PFSK-1 (cell line): ENCODE measurements around the gene NHSL2.

Experiments
- FOXP2 ChIP-seq: optimal IDR thresholded peaks from 2 replicates; pipeline ENCODE3; 2011; ENCODE audit warnings: borderline replicate concordance, control low read depth, inconsistent platforms; ENCODE audit not compliant: insufficient read depth; ENCODE audit errors: extremely low read length, extremely low read depth
- POLR2AphosphoS5 ChIP-seq: IDR thresholded peaks from 2 replicates; pipeline ENCODE4 v1.6.1; 2012; ENCODE audit warnings: low read depth, mild to moderate bottlenecking, control low read depth, low read length, moderate library complexity
- SIN3A ChIP-seq: IDR thresholded peaks from 2 replicates; pipeline ENCODE4 v1.6.1; 2012; ENCODE audit warnings: mild to moderate bottlenecking, low read length, moderate library complexity, borderline replicate concordance; ENCODE audit not compliant: insufficient read depth
- TAF1 ChIP-seq: IDR thresholded peaks from 2 replicates; pipeline ENCODE4 v1.6.1; 2012; ENCODE audit warnings: low read length, control low read depth, borderline replicate concordance; ENCODE audit not compliant: insufficient read depth
- TF ChIP-seq, protein P1 (sequence below), 2 experiments: IDR thresholded peaks; 2 replicates each; pipeline versions ENCODE4 v1.6.1 to v1.8.0; 2011 to 2012; ENCODE audit warnings: low read depth in 2 of 2, low read length in 2 of 2, control low read depth in 1 of 2, inconsistent platforms in 1 of 2, mild to moderate bottlenecking in 1 of 2, moderate library complexity in 1 of 2; ENCODE audit not compliant: insufficient read depth in 1 of 2

NHSL2 gene

DNA sequence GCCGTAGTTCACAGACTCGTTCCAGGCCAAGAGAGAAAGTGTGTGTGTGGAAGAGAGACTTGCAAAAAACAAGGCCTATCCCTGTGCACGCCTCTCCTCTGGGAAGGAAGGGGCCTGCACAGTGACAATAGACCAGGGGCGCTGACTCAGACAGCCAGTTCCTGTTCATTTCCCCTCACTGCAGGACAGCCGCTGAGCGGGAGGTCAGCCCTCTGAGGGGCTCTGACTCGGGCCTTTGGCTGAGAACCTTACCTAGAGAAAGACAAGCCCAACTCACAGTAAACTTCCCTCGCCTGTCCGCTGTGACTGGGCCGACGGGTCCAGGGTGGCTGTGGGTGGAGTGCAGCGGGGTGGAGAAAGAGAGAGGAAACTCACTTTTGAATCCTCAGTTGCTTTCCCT, 169.0 kb downstream of the NHSL2 start:
- TF ChIP-seq TAF1 (no peak), SIN3A (no peak), POLR2AphosphoS5 (no peak), FOXP2 (no peak)
- TF ChIP-seq, protein P1, sequence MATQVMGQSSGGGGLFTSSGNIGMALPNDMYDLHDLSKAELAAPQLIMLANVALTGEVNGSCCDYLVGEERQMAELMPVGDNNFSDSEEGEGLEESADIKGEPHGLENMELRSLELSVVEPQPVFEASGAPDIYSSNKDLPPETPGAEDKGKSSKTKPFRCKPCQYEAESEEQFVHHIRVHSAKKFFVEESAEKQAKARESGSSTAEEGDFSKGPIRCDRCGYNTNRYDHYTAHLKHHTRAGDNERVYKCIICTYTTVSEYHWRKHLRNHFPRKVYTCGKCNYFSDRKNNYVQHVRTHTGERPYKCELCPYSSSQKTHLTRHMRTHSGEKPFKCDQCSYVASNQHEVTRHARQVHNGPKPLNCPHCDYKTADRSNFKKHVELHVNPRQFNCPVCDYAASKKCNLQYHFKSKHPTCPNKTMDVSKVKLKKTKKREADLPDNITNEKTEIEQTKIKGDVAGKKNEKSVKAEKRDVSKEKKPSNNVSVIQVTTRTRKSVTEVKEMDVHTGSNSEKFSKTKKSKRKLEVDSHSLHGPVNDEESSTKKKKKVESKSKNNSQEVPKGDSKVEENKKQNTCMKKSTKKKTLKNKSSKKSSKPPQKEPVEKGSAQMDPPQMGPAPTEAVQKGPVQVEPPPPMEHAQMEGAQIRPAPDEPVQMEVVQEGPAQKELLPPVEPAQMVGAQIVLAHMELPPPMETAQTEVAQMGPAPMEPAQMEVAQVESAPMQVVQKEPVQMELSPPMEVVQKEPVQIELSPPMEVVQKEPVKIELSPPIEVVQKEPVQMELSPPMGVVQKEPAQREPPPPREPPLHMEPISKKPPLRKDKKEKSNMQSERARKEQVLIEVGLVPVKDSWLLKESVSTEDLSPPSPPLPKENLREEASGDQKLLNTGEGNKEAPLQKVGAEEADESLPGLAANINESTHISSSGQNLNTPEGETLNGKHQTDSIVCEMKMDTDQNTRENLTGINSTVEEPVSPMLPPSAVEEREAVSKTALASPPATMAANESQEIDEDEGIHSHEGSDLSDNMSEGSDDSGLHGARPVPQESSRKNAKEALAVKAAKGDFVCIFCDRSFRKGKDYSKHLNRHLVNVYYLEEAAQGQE (IDR thresholded peaks at IDR 0.05; ENCODE audit: insufficient read depth in 1 of 2, low read depth in 2 of 2, low read length in 2 of 2), result no peak

DNA sequence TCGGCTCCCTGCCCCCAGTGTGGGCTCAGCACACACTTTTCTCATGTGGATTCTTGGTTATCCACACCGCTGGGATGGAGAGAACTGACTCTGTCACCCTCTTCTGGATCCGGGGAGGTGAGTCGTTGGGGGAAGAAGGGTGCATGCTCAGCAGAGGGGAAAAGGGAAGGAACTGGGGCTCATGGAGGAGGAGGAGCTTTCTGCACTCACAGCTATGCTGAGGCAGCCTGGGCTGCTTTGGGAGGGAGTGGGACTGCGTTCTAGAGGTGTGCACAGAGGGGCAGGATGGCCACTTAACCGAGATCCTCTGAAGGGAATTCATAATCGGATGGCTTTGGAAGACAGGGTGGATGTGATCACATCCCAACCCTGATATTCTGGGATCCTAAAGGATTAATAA, 169.5 kb downstream of the NHSL2 start:
- TF ChIP-seq SIN3A, result no peak
- TF ChIP-seq, protein P1 (IDR thresholded peaks at IDR 0.05; ENCODE audit: insufficient read depth in 1 of 2, low read depth in 2 of 2, low read length in 2 of 2), result no peak
- TF ChIP-seq FOXP2, result no peak
- no peak for TF ChIP-seq POLR2AphosphoS5
- no peak for TF ChIP-seq TAF1

DNA sequence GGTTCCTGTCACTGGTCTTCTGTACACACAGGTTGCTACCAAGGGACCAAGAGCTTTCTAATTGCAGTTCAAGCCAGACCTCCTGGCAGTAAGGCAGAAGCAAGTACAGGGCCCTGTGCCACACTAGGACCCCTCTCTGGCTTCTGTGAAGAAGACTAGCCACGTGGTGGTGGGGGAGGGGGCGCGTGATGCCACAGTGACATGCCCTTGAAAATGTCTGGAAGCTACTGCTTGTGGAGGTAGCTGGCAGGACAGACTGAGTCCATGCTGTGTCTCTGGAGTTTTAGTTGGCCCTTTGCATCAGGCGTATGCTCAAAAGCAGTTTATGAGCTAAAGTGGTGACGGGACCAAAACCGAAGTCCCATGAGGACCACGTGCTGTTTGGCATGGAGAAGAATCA, 170.2 kb downstream of the NHSL2 start:
- TF ChIP-seq TAF1 (no peak), POLR2AphosphoS5 (no peak), SIN3A (no peak), FOXP2 (no peak)
- TF ChIP-seq, protein P1 (IDR thresholded peaks at IDR 0.05; ENCODE audit: insufficient read depth in 1 of 2, low read depth in 2 of 2, low read length in 2 of 2), result no peak

DNA sequence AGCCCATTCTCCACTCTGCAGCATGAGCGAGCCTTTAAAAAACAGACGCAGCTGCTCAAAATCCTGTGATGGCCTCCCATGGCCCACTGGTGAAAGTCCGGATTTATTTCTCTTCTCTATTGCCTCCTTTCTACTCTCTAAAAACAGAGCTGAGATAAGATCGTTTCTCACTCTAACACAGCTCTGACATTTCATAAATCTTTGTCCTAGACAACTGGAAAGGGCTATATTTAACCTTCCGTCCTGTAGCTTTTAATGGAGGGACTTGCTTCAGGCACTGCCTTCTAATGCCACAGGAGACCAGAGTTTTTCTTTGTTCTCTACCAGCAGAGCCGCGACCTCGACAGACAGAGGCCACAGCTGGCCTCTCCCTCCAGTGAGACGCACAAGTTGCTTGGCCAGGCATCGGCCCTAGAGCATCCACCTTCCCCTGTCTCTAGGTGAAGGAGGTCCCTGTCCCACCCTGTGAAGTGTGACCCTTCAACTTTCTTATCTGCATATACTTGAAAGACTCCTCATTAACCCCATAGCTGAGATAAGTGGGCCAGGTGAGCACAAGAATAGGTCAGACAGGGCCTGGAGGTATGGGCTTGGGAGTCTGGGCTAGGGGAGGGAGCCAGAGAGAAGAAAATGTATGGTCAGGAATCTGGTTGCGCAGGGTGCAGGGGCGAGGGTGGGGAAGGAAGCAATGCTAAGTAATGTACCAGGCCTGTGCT, 171.1 kb downstream of the NHSL2 start:
- no peak for TF ChIP-seq FOXP2
- no peak for TF ChIP-seq SIN3A
- TF ChIP-seq POLR2AphosphoS5, result no peak
- TF ChIP-seq, protein P1 (IDR thresholded peaks at IDR 0.05; ENCODE audit: insufficient read depth in 1 of 2, low read depth in 2 of 2, low read length in 2 of 2), result no peak
- no peak for TF ChIP-seq TAF1

DNA sequence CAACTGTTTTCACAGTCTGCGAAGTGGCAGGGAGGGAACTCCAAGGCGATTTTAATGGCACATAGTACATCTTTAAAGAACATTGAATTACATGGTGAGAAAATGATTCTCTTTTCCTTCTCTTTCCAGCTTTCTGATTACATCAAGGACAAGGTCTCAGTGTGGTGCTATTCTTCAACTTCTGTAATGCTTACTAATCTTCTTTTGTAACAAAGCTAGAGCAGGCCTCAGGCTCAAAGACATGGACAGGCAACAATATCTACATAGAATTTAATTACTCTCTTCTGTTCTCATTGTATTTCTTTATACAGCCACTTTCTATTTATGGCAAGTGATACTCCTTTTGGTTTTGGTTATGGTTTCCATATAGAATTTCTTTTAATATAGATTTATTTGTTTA, 172.6 kb downstream of the NHSL2 start:
- no peak for TF ChIP-seq POLR2AphosphoS5
- TF ChIP-seq, protein P1 (IDR thresholded peaks at IDR 0.05; ENCODE audit: insufficient read depth in 1 of 2, low read depth in 2 of 2, low read length in 2 of 2), result no peak
- TF ChIP-seq SIN3A, result no peak
- TF ChIP-seq FOXP2, result no peak
- TF ChIP-seq TAF1, result no peak
